GM13976 (cell line): Measurements from ENCODE around the gene CHCHD6.

ENCODE experiments used
- DNase-seq: peaks from one replicate; pipeline ENCODE4 v3.0.0; 2012; ENCODE audit warnings: low spot score
- in situ Hi-C: fragments of 300-500 bp; cut with MboI; formaldehyde crosslinking; loops from one replicate; pipeline ENCODE4 v1.12.0; 2022; ENCODE audit warnings: low sequenced_read_pairs, mixed read lengths, inconsistent platforms; ENCODE audit not compliant: unreplicated experiment
- TF ChIP-seq, protein P1 (sequence below): IDR thresholded peaks from 2 replicates; pipeline ENCODE4 v1.5.1; 2012; ENCODE audit warnings: borderline replicate concordance, mild to moderate bottlenecking; ENCODE audit not compliant: insufficient read depth; ENCODE audit errors: extremely low read depth, missing control alignments, control extremely low read depth

CHCHD6 gene

DNA sequence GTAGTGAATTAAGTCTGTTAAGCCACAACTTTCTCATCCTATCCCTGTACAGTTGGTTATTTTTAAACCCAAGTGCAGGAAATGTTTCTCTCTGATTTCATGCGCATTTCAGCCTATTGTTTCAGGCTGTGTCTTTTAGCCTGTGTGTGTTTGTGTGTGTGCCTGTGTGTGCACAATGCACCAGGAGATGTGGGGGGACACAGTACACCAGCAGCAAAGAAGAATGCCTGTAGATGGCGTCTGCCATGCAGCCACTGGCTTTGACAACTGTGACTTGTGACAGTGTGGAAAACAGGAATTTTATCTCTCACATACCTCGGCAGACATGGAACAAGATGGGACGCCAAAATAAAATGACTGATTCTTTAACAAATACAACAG, 235.3 kb downstream of the CHCHD6 start:
- in situ Hi-C loops, result no loop called here
- DNase-seq, result no peak
- TF ChIP-seq, protein P1, sequence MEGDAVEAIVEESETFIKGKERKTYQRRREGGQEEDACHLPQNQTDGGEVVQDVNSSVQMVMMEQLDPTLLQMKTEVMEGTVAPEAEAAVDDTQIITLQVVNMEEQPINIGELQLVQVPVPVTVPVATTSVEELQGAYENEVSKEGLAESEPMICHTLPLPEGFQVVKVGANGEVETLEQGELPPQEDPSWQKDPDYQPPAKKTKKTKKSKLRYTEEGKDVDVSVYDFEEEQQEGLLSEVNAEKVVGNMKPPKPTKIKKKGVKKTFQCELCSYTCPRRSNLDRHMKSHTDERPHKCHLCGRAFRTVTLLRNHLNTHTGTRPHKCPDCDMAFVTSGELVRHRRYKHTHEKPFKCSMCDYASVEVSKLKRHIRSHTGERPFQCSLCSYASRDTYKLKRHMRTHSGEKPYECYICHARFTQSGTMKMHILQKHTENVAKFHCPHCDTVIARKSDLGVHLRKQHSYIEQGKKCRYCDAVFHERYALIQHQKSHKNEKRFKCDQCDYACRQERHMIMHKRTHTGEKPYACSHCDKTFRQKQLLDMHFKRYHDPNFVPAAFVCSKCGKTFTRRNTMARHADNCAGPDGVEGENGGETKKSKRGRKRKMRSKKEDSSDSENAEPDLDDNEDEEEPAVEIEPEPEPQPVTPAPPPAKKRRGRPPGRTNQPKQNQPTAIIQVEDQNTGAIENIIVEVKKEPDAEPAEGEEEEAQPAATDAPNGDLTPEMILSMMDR, result peak; percentile 13

DNA sequence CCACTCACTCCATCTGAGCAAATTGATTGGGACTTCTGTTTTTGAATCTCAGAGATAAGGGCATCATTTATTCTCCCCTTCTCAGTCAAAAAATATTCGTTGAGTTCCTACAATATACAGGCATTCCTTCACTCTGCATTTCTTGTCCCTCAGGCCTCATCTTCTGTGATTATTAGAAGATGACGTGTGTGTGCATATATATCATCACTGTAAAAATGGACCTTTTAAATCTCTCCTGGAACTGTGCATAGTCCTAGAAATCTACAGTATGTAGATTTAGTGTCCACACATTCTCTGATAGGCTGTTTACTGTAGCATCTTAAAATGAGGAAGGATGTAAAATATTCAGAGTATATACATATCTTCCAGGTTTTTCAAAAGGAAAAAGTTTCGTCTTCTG, 235.7 kb downstream of the CHCHD6 start:
- DNase-seq, result no peak
- TF ChIP-seq, protein P1, result no peak

DNA sequence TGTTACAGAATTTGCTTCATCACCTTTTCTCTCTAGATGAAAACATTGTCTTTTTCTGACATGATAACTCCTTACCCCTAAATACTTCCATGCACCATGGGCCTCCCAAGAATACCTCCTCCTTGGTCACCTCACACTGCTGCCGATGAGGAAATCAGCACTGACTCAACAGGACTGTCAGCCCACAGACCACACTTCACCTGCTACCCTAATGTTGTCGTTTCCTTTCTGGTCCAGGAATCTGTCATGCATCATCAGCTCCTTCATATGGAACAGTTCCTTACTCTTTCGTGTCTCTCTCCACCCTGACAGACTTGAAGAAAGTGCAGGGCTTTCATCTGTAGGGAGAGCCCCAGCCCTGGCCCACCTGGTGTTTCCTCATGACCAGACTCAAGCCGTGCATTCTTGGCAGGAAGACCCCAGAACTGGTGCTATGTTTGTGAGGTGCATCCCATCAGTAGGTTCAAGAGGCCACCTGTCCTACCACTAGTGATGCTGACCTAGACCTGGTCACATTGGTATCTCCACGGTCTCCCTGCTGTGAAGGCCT, 237.8 kb downstream of the CHCHD6 start:
- in situ Hi-C loops, result no loop called here
- DNase-seq, result no peak
- TF ChIP-seq, protein P1, result no peak

More for the DNA sequence above, 235.7 kb downstream of the CHCHD6 start:
- in situ Hi-C loops, result no loop called here

GRCh38 chr3:126944089-126944965, 240.3 kb downstream of the CHCHD6 start:
- TF ChIP-seq, protein P1, result no peak
- in situ Hi-C loops, result no loop called here
- no peak for DNase-seq

GRCh38 chr3:126945171-126945721, 241.2 kb downstream of the CHCHD6 start:
- TF ChIP-seq, protein P1, result no peak
- in situ Hi-C loops, result no loop called here
- no peak for DNase-seq

GRCh38 chr3:126945891-126946290, 241.9 kb downstream of the CHCHD6 start:
- in situ Hi-C loops, result no loop called here
- DNase-seq, result no peak
- TF ChIP-seq, protein P1, result no peak
